ENCODE data around the gene GTF3C1. TPM values are rescaled to one million over a fixed set of nuclear protein-coding genes. Genes with fewer than 3 reads are reported as not detected.

GTF3C1 gene
- total and polyA plus RNA-seq, 4 donors = 33.5 to 84.0 (median 67.5) TPM

DNA sequence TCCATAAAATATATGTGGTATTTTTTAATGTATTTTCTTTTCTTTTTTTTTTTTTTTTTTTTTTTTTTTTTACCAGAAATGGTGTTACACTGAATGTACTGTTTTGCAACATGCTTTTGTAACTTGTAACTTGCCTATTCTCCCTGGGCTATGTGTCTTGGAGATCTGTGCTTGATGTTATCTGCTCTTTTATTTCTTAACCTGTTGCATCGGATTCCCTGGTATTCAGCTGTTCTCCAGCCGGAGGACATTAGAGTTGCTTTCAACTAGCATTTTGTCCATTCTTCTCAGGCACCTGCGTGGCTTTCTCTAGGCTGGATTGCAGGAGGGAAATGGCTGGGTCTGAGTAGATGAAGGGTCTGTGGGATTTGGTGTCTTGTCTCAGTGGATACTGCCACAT, 47.6 kb upstream of the GTF3C1 start:
- TF ChIP-seq CTCF (IDR thresholded peaks at IDR 0.05; ENCODE audit: control extremely low read depth, extremely low read depth) = no peak
- no peaks in the 10 kb centered on the region for H3K27me3 ChIP-seq (ENCODE audit: control insufficient read depth in 3 of 3, insufficient read depth in 3 of 3, low read length in 2 of 3)
- no peak overlapping the region for H3K4me3 ChIP-seq
- ATAC-seq (ENCODE audit: insufficient read depth, low FRiP score) (no peak), DNase-seq (no peak)
- no peaks in the 10 kb centered on the region for H3K9me3 ChIP-seq (ENCODE audit: control insufficient read depth in 4 of 4, insufficient read depth in 3 of 4, low read length in 3 of 4)
- H3K4me1 ChIP-seq (ENCODE audit: control insufficient read depth in 5 of 5, insufficient read depth in 5 of 5, low read length in 5 of 5) = peaks cover 0 to 4% (median 4%) of the 10 kb centered on the region in 5 donors
- H3K9ac ChIP-seq (ENCODE audit: insufficient read depth in 1 of 2, low read length in 2 of 2) = no peak overlapping the region
- H3K27ac ChIP-seq (ENCODE audit: low read depth in 1 of 2, low read length in 1 of 2) = no peak overlapping the region
- WGBS, 2 donors = 61 to 94% methylated on average over 3 of the region's 3 CpGs
- H3K36me3 ChIP-seq (ENCODE audit: control insufficient read depth in 4 of 4, insufficient read depth in 4 of 4, low read length in 4 of 4) = no peaks in the 10 kb centered on the region

DNA sequence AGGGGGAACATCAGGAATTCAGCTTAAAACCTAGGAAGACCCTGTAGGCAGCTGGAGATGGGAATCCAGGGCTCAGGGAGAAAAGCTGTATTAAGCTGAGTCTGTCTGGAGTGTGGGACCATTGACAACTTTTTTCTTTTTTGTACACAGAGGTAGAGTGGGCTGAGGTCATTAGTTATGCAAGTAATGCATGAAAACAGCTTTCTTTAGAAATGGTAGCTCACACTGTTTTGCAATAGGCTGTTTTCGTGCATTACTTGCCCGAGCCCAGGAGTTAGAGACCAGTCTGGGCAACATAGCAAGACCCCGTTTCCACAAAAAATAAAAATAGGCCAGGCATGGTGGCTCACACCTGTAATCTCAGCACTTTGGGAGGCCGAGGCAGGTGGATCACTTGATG, 46.7 kb upstream of the GTF3C1 start:
- no peak for ATAC-seq (ENCODE audit: insufficient read depth, low FRiP score)
- WGBS, 2 donors = 74 to 88% methylated on average over 4 of the region's 4 CpGs

GRCh38 chr16:27595993-27596392, 46.3 kb upstream of the GTF3C1 start:
- no peaks in the 10 kb centered on the region for H3K27me3 ChIP-seq (ENCODE audit: control insufficient read depth in 3 of 3, insufficient read depth in 3 of 3, low read length in 2 of 3)
- no peak for TF ChIP-seq CTCF (IDR thresholded peaks at IDR 0.05; ENCODE audit: control extremely low read depth, extremely low read depth)
- no peaks in the 10 kb centered on the region for H3K36me3 ChIP-seq (ENCODE audit: control insufficient read depth in 4 of 4, insufficient read depth in 4 of 4, low read length in 4 of 4)
- no peak overlapping the region for H3K4me3 ChIP-seq
- no peak for DNase-seq
- WGBS, 2 donors = 83 to 90% methylated on average over 6 of the region's 6 CpGs
- H3K9me3 ChIP-seq (ENCODE audit: control insufficient read depth in 4 of 4, insufficient read depth in 3 of 4, low read length in 3 of 4) = no peaks in the 10 kb centered on the region
- H3K9ac ChIP-seq (ENCODE audit: insufficient read depth in 1 of 2, low read length in 2 of 2) = no peak overlapping the region
- H3K4me1 ChIP-seq (ENCODE audit: control insufficient read depth in 5 of 5, insufficient read depth in 5 of 5, low read length in 5 of 5) = peaks cover 0 to 4% (median 4%) of the 10 kb centered on the region in 5 donors
- no peak overlapping the region for H3K27ac ChIP-seq (ENCODE audit: low read depth in 1 of 2, low read length in 1 of 2)
- ATAC-seq (ENCODE audit: insufficient read depth, low FRiP score) = no peak

More for the DNA sequence above, 46.7 kb upstream of the GTF3C1 start:
- H3K27ac ChIP-seq (ENCODE audit: low read depth in 1 of 2, low read length in 1 of 2) = no peak overlapping the region
- no peaks in the 10 kb centered on the region for H3K27me3 ChIP-seq (ENCODE audit: control insufficient read depth in 3 of 3, insufficient read depth in 3 of 3, low read length in 2 of 3)
- TF ChIP-seq CTCF (IDR thresholded peaks at IDR 0.05; ENCODE audit: control extremely low read depth, extremely low read depth) = no peak
- peaks cover 0 to 4% (median 4%) of the 10 kb centered on the region in 5 donors for H3K4me1 ChIP-seq (ENCODE audit: control insufficient read depth in 5 of 5, insufficient read depth in 5 of 5, low read length in 5 of 5)
- no peaks in the 10 kb centered on the region for H3K36me3 ChIP-seq (ENCODE audit: control insufficient read depth in 4 of 4, insufficient read depth in 4 of 4, low read length in 4 of 4)
- DNase-seq = no peak
- no peak overlapping the region for H3K9ac ChIP-seq (ENCODE audit: insufficient read depth in 1 of 2, low read length in 2 of 2)
- H3K4me3 ChIP-seq = no peak overlapping the region
- no peaks in the 10 kb centered on the region for H3K9me3 ChIP-seq (ENCODE audit: control insufficient read depth in 4 of 4, insufficient read depth in 3 of 4, low read length in 3 of 4)

GRCh38 chr16:27595475-27595874, 45.8 kb upstream of the GTF3C1 start:
- WGBS, 2 donors = 56 to 81% methylated on average over 4 of the region's 4 CpGs
- Histone ChIP-seq H3K4me3 (no peak overlapping the region), H3K9me3 (ENCODE audit: control insufficient read depth in 4 of 4, insufficient read depth in 3 of 4, low read length in 3 of 4) (no peaks in the 10 kb centered on the region), H3K27me3 (ENCODE audit: control insufficient read depth in 3 of 3, insufficient read depth in 3 of 3, low read length in 2 of 3) (no peaks in the 10 kb centered on the region), H3K9ac (ENCODE audit: insufficient read depth in 1 of 2, low read length in 2 of 2) (no peak overlapping the region), H3K36me3 (ENCODE audit: control insufficient read depth in 4 of 4, insufficient read depth in 4 of 4, low read length in 4 of 4) (no peaks in the 10 kb centered on the region), H3K4me1 (ENCODE audit: control insufficient read depth in 5 of 5, insufficient read depth in 5 of 5, low read length in 5 of 5) (peaks cover 0 to 4% (median 4%) of the 10 kb centered on the region in 5 donors), H3K27ac (ENCODE audit: low read depth in 1 of 2, low read length in 1 of 2) (no peak overlapping the region)
- DNase-seq (no peak), ATAC-seq (ENCODE audit: insufficient read depth, low FRiP score) (no peak)
- no peak for TF ChIP-seq CTCF (IDR thresholded peaks at IDR 0.05; ENCODE audit: control extremely low read depth, extremely low read depth)

All from lung (tissue), 12 donors.